ENCODE measurements around the gene ARFGAP3.

Gene ARFGAP3

GRCh38 chr22:42814616-42815015, 42.5 kb downstream of the ARFGAP3 start:
- no peak for DNase-seq

- no peak for DNase-seq
Observed at GRCh38 chr22:42814215-42814614, 42.9 kb downstream of the ARFGAP3 start.

GRCh38 chr22:42813501-42813900, 43.6 kb downstream of the ARFGAP3 start:
- DNase-seq, result no peak

- DNase-seq, result no peak
Observed at GRCh38 chr22:42811459-42811858, 45.6 kb downstream of the ARFGAP3 start.

GRCh38 chr22:42808521-42808920, 48.6 kb downstream of the ARFGAP3 start:
- DNase-seq, result no peak

- no peak for DNase-seq
Observed at GRCh38 chr22:42807185-42807584, 49.9 kb downstream of the ARFGAP3 start.

- no peak for DNase-seq
Observed at GRCh38 chr22:42805998-42806830, 50.9 kb downstream of the ARFGAP3 start.

GRCh38 chr22:42805016-42805997, 51.8 kb downstream of the ARFGAP3 start:
- DNase-seq, result no peak

- no peak for DNase-seq
Observed at GRCh38 chr22:42803389-42803788, 53.7 kb downstream of the ARFGAP3 start.

GRCh38 chr22:42801252-42802080, 55.6 kb downstream of the ARFGAP3 start:
- no peak for DNase-seq

- no peak for DNase-seq
Observed at GRCh38 chr22:42800451-42801251, 56.4 kb downstream of the ARFGAP3 start.

GRCh38 chr22:42799461-42800405, 57.3 kb downstream of the ARFGAP3 start:
- DNase-seq, result no peak

- DNase-seq, result no peak
Observed at GRCh38 chr22:42799061-42799460, 58.0 kb downstream of the ARFGAP3 start.

GRCh38 chr22:42797011-42797410, 60.1 kb downstream of the ARFGAP3 start:
- DNase-seq, result no peak

GRCh38 chr22:42796081-42796480, 61.0 kb downstream of the ARFGAP3 start:
- no peak for DNase-seq

- DNase-seq, result no peak
Observed at GRCh38 chr22:42794551-42795510, 62.2 kb downstream of the ARFGAP3 start.

- DNase-seq, result no peak
Observed at GRCh38 chr22:42793848-42794405, 63.1 kb downstream of the ARFGAP3 start.

GRCh38 chr22:42792909-42793847, 63.9 kb downstream of the ARFGAP3 start:
- no peak for DNase-seq
